Neural progenitor cell (in vitro differentiated cells): ENCODE data around the gene HTR2B.

Experiments
- EZH2 ChIP-seq: fragments of 200-600 bp; sonication (generic); IDR thresholded peaks from 2 replicates; pipeline ENCODE4 v1.6.1; 2017; ENCODE audit warnings: antibody characterized with exemption, mild to moderate bottlenecking, moderate library complexity
- EZH2phosphoT487 ChIP-seq: fragments of 200-600 bp; sonication (generic); IDR thresholded peaks from 2 replicates; pipeline ENCODE4 v1.6.1; 2017; ENCODE audit warnings: antibody characterized with exemption
- TF ChIP-seq, protein P1 (sequence below): fragments of 200-600 bp; sonication (generic); IDR thresholded peaks from 2 replicates; pipeline ENCODE4 v1.5.1; 2017; ENCODE audit warnings: antibody characterized with exemption, mild to moderate bottlenecking

DNA sequence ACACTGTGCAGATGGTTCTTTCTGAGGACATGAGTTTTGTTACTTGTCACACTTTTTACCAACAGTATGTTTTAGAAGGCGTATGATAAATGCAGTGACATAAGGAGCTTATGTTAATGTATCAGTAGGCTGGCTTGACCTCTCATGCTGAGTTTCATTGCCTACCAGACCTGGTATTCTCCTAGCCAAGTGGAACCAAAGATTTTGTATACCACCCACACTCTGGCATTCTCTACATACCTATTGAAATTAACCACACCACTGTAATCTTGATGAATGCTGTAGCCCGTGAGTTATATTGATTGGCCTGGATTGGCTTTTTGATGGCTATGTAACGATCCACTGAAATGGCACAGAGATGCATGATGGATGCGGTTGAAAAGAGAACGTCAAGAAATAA is 11.4 kb downstream of the HTR2B start:
- TF ChIP-seq, protein P1, sequence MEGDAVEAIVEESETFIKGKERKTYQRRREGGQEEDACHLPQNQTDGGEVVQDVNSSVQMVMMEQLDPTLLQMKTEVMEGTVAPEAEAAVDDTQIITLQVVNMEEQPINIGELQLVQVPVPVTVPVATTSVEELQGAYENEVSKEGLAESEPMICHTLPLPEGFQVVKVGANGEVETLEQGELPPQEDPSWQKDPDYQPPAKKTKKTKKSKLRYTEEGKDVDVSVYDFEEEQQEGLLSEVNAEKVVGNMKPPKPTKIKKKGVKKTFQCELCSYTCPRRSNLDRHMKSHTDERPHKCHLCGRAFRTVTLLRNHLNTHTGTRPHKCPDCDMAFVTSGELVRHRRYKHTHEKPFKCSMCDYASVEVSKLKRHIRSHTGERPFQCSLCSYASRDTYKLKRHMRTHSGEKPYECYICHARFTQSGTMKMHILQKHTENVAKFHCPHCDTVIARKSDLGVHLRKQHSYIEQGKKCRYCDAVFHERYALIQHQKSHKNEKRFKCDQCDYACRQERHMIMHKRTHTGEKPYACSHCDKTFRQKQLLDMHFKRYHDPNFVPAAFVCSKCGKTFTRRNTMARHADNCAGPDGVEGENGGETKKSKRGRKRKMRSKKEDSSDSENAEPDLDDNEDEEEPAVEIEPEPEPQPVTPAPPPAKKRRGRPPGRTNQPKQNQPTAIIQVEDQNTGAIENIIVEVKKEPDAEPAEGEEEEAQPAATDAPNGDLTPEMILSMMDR = no peak
- TF ChIP-seq EZH2 (no peak), EZH2phosphoT487 (no peak)
